Retinal pigment epithelial cell (primary cell): ENCODE measurements around the gene FBXO42.
"Not testable (repeated sequence)": the region's sequence is repeated elsewhere in the genome, so short reads cannot be mapped to it uniquely, and the experiment has no call there.

Source experiments
- DNase-seq: peaks from one replicate; pipeline ENCODE4 v3.0.0-alpha.2; 2010; ENCODE audit warnings: low read depth
- H3K4me3 ChIP-seq: 2 replicates; pipeline ENCODE4 v1.5.1; 2011; ENCODE audit warnings: mild to moderate bottlenecking, low read length, control low read depth, moderate library complexity
- CTCF ChIP-seq: conservative IDR thresholded peaks from 2 replicates; pipeline ENCODE4 v1.5.1; 2011; ENCODE audit warnings: low read depth, low read length, control low read depth, inconsistent platforms

Gene FBXO42

DNA sequence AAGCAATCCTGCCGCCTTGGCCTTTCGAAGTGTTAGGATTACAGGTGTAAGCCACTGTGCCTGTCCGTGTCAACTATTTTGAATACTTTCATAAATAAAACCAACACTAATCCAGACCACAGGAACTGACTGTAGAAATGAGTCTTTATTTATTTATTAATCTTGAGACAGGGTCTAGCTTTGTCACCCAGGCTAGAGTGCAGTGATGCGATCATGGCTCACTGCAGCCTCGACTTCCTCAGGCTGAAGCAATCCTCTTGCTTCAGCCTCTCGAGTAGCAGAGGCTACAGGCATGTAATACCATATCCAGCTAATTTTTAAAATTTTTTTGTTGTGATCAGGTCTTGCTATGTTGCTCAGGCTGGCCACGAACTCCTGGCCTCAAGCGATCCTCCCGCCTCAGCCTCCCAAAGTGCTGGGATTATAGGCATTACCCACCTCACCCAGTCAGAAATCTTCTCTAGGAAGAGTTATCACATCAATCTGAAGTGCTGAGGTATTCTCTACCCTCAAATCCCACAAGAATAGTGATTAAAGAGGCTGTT is 93.6 kb downstream of the FBXO42 start:
- no peak for TF ChIP-seq CTCF
- no peak for DNase-seq
- H3K4me3 ChIP-seq = no peak overlapping the region

DNA sequence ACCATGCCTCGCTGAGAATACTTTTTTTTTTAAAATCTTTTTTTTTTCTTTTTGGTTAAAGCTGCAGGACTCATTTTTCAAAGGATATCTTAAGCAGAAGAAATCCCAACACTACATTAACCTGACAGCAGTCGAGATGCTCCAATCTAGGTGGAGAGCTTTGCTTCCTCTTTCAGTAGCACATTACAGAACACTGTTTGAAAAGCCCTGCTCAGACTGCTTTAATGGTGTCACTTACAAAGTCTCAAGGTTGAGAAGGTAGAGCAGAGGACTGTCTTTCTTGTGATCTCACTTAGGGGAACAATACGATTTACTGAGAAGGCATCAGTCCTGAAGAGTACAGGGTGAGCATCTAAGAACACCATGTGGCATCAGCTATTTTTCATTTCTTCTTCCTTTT is 94.3 kb downstream of the FBXO42 start:
- no peak for DNase-seq
- TF ChIP-seq CTCF = no peak
- H3K4me3 ChIP-seq = no peak overlapping the region

GRCh38 chr1:16257556-16257955 is 94.7 kb downstream of the FBXO42 start:
- H3K4me3 ChIP-seq, DNase-seq: not testable (repeated sequence)

DNA sequence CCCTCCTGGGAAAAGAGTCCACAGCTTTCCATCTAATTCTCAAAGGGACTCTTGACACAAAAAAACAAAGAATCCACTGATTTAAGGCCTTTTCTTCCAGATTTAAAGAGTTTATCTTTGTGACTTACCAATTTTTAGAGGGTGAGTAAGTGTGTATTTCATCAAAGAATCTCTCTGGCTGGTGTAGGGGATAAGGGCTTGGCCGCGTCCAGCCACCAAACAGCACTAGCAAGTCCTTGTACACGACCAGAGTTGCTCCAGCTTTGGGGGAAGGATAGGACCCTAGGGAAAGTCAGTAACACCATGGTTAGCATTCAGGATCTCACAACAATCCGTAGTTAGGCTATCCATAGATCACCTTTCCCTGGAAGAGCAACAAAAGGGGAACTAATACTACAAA is 95.8 kb downstream of the FBXO42 start:
- DNase-seq = no peak
- no peak overlapping the region for H3K4me3 ChIP-seq
- no peak for TF ChIP-seq CTCF

GRCh38 chr1:16254263-16254928 is 97.9 kb downstream of the FBXO42 start:
- no peak overlapping the region for H3K4me3 ChIP-seq
- DNase-seq = no peak
- TF ChIP-seq CTCF = no peak

DNA sequence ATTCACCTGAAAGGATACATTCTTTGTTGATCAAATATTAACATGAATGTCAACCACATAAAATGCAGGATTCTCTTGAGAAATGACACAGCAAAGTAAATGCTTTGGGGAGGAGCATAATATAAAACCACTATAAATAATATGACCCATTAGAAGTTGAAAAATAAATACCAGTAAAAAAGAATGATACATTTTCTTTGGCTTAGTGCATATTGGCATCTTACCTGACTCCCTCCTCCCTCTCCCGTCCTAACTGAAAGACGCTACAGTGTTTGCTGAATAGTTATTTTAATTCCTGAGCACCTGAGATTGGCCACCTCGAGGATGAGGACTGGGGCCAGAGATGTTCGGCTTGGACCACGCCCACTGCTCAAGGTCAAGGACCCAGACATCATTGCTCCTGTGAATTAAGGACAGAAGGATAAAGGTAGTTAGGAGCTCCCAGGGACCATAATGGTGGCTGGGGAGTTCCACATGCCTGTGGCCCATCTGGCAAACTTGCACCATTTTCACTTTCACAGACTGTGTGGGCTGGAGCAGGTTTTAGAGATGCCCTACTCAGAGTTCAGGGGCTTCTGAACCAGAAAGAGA is 98.9 kb downstream of the FBXO42 start:
- TF ChIP-seq CTCF = no peak
- DNase-seq = no peak
- H3K4me3 ChIP-seq = no peak overlapping the region

DNA sequence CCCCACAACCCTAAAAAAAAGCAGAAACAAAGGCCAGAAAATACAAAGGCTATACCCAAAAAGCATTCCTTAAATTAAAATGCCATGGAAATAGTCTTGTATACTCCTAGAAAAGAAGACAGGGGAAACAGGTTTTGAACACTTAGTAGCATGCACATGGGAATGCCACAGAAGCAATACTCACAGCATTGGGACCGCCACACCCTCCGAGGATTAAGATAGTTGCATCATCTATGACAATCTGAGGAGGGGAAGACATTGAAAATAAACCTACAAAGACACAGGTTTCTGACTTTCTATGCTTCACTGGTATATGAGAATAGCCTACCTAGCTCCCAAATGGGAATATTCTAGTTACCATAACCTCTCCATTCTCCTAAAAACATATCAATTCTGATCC is 99.4 kb downstream of the FBXO42 start:
- no peak overlapping the region for H3K4me3 ChIP-seq
- TF ChIP-seq CTCF = no peak
- DNase-seq = no peak
